OCI-LY1 (cell line): ENCODE results near the gene CASD1.

Experiments
- H2AFZ ChIP-seq: fragments of 200-600 bp; sonication (generic), shearing (Covaris generic); 2 replicates; pipeline ENCODE4 v1.6.0; 2014; ENCODE audit warnings: antibody characterized with exemption, mild to moderate bottlenecking, low read length
- H3F3A ChIP-seq: fragments of 200-600 bp; sonication (generic), shearing (Covaris generic); 2 replicates; pipeline ENCODE4 v1.6.0; 2014; ENCODE audit warnings: mild to moderate bottlenecking, antibody characterized with exemption, low read length, moderate library complexity; ENCODE audit not compliant: insufficient read depth
- H3K27ac ChIP-seq: fragments of 200-600 bp; sonication (generic); 2 replicates; pipeline ENCODE4 v1.5.1; 2014; ENCODE audit warnings: low read length, mixed run types, mild to moderate bottlenecking, low read depth; ENCODE audit not compliant: poor library complexity, severe bottlenecking
- H3K27me3 ChIP-seq: fragments of 200-600 bp; sonication (generic); 2 replicates; pipeline ENCODE4 v1.6.0; 2014; ENCODE audit warnings: antibody characterized with exemption, mild to moderate bottlenecking, low read length, moderate library complexity; ENCODE audit not compliant: insufficient read depth
- H3K36me3 ChIP-seq: fragments of 200-600 bp; sonication (generic); 2 replicates; pipeline ENCODE4 v1.6.1; 2014; ENCODE audit warnings: mild to moderate bottlenecking, antibody characterized with exemption, low read length, moderate library complexity, mixed read lengths; ENCODE audit not compliant: insufficient read depth
- H3K4me1 ChIP-seq: fragments of 200-600 bp; sonication (generic); 2 replicates; pipeline ENCODE4 v1.5.1; 2014; ENCODE audit warnings: mild to moderate bottlenecking, low read length, moderate library complexity; ENCODE audit not compliant: insufficient read depth, severe bottlenecking
- H3K4me2 ChIP-seq: fragments of 200-600 bp; sonication (generic), shearing (Covaris generic); 2 replicates; pipeline ENCODE4 v1.6.1; 2014; ENCODE audit warnings: low read length
- H3K4me3 ChIP-seq: fragments of 200-600 bp; sonication (generic); 2 replicates; pipeline ENCODE4 v1.5.1; 2014; ENCODE audit warnings: low read length, low read depth, mild to moderate bottlenecking, mixed read lengths; ENCODE audit not compliant: poor library complexity, severe bottlenecking
- H3K79me2 ChIP-seq: fragments of 200-600 bp; shearing (Covaris generic); 2 replicates; pipeline ENCODE4 v1.6.1; 2016; ENCODE audit warnings: mixed run types, low read length, mixed read lengths; ENCODE audit not compliant: insufficient read depth
- H3K9ac ChIP-seq: fragments of 200-600 bp; sonication (generic), shearing (Covaris generic); 2 replicates; pipeline ENCODE4 v1.6.1; 2014; ENCODE audit warnings: mild to moderate bottlenecking, low read length, mixed read lengths
- H3K9me2 ChIP-seq: fragments of 200-600 bp; sonication (generic), shearing (Covaris generic); 2 replicates; pipeline ENCODE4 v1.6.1; 2014; ENCODE audit warnings: low read depth, mild to moderate bottlenecking, low read length, mixed read lengths
- H3K9me3 ChIP-seq: fragments of 200-600 bp; shearing (Covaris generic); 2 replicates; pipeline ENCODE4 v1.6.1; 2014; ENCODE audit warnings: low read length, mixed read lengths
- H4K20me1 ChIP-seq: fragments of 200-600 bp; sonication (generic), shearing (Covaris generic); 2 replicates; pipeline ENCODE4 v1.6.0; 2016; ENCODE audit warnings: mild to moderate bottlenecking, low read length; ENCODE audit not compliant: insufficient read depth
- EZH2 ChIP-seq: fragments of 200-600 bp; sonication (generic), shearing (Covaris generic); IDR thresholded peaks from 2 replicates; pipeline ENCODE4 v1.8.0; 2017; ENCODE audit warnings: borderline replicate concordance, mixed run types, mild to moderate bottlenecking, antibody characterized with exemption, low read length, moderate library complexity, mixed read lengths
- TF ChIP-seq, protein P1 (sequence below): fragments of 200-600 bp; sonication (generic), shearing (Covaris generic); IDR thresholded peaks from 2 replicates; pipeline ENCODE4 v1.5.1; 2017; ENCODE audit warnings: mild to moderate bottlenecking, antibody characterized with exemption, low read length, moderate library complexity, mixed read lengths

CASD1 gene

DNA sequence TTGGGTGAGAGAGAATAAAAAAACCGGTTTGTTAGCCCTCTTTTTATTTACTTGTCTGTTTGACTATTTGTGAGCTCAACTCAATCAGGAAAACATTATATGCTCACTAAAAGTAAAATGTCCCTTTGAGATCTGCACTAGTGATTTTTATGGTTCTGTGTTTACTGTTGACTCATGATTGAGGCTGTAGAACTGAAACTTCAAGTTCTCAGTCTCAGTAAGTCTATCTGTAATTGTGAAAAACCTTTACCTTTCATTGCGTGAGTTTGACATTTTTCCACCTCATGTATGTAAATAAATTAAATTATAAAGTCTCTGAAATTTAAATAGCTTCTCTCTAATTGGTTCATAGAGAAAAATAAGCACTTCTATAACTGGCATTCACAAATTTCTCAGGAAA is 17.0 kb upstream of the CASD1 start:
- H3K9ac ChIP-seq = no peak overlapping the region
- H3K36me3 ChIP-seq = no peaks in the 10 kb centered on the region
- H3K4me2 ChIP-seq = no peak overlapping the region
- no peak overlapping the region for H3K4me3 ChIP-seq
- H3K9me2 ChIP-seq = no peaks in the 10 kb centered on the region
- H3K79me2 ChIP-seq = no peaks in the 10 kb centered on the region
- H3K4me1 ChIP-seq = no peaks in the 10 kb centered on the region
- TF ChIP-seq, protein P1, sequence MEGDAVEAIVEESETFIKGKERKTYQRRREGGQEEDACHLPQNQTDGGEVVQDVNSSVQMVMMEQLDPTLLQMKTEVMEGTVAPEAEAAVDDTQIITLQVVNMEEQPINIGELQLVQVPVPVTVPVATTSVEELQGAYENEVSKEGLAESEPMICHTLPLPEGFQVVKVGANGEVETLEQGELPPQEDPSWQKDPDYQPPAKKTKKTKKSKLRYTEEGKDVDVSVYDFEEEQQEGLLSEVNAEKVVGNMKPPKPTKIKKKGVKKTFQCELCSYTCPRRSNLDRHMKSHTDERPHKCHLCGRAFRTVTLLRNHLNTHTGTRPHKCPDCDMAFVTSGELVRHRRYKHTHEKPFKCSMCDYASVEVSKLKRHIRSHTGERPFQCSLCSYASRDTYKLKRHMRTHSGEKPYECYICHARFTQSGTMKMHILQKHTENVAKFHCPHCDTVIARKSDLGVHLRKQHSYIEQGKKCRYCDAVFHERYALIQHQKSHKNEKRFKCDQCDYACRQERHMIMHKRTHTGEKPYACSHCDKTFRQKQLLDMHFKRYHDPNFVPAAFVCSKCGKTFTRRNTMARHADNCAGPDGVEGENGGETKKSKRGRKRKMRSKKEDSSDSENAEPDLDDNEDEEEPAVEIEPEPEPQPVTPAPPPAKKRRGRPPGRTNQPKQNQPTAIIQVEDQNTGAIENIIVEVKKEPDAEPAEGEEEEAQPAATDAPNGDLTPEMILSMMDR = no peak
- TF ChIP-seq EZH2 = no peak
- H3K27me3 ChIP-seq = no peaks in the 10 kb centered on the region
- no peak overlapping the region for H2AFZ ChIP-seq
- no peak overlapping the region for H3K27ac ChIP-seq
- H3K9me3 ChIP-seq = no peaks in the 10 kb centered on the region
- no peaks in the 10 kb centered on the region for H3F3A ChIP-seq
- no peaks in the 10 kb centered on the region for H4K20me1 ChIP-seq

DNA sequence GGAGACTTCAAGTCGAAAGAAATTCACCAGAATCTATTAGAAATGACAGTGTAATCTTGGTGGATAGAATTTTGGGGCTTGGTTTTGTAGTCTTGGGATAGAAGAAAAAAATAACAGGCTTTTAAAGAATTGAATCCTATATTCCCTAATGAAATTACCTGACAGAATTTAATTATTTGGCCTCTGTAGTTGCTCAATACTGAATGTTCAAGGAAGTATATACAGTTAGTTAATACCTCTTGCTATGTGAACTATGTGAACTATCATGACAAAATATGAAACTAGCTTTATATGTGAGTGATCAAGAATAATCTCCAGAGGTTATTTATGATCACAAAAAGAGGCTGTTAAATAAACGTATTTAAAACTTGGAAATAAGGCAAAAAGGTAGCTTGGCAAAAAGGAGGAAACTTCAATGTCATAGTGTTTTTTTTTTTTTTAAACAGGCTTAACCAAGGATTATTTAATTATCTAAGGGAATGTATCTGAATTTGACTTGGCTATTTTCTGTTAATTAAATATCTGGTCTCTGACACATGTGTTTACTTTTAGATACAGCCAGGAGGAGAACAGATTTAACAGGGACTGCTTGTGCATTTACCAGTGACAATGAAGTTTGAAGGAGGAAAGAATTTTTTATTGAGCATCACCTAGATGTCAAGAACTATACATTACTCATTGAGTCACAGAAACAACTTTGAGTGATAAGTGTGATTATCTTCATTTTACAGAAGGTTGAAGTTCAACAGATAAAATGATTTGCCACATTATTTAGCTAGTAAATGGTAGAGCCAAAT is 11.5 kb upstream of the CASD1 start:
- Histone ChIP-seq H3K27me3 (no peaks in the 10 kb centered on the region), H3K4me3 (no peak overlapping the region), H4K20me1 (no peaks in the 10 kb centered on the region), H3K36me3 (no peaks in the 10 kb centered on the region), H2AFZ (no peak overlapping the region), H3F3A (no peaks in the 10 kb centered on the region), H3K27ac (no peak overlapping the region), H3K9me2 (no peaks in the 10 kb centered on the region), H3K4me1 (no peaks in the 10 kb centered on the region), H3K9me3 (no peaks in the 10 kb centered on the region), H3K9ac (no peak overlapping the region), H3K79me2 (no peaks in the 10 kb centered on the region), H3K4me2 (no peak overlapping the region)
- TF ChIP-seq, protein P1 = no peak
- no peak for TF ChIP-seq EZH2

DNA sequence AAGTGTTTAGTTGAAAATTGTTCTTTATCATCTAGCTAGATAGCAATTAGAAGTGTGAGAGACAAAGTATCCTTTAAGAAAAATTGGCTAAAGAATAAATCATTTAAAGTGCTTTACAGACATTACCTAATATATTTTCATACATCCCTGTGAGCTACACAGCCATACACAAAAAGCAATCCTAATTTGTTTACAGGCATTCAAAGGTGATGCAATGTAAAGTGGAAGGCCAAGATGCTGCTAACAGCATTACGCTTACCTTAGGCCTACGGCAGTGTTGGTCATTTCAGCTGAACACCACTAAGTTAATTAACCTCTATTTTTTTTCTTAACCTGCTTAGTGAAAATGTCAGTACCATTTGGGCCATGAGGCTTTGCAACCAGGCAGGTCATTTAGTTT is 10.7 kb upstream of the CASD1 start:
- Histone ChIP-seq H3F3A (no peaks in the 10 kb centered on the region), H2AFZ (no peak overlapping the region), H3K9ac (no peak overlapping the region)

More for the DNA sequence above, 10.7 kb upstream of the CASD1 start:
- Histone ChIP-seq H4K20me1 (no peaks in the 10 kb centered on the region), H3K27me3 (no peaks in the 10 kb centered on the region), H3K4me3 (no peak overlapping the region), H3K4me1 (no peaks in the 10 kb centered on the region), H3K9me2 (no peaks in the 10 kb centered on the region), H3K4me2 (no peak overlapping the region), H3K79me2 (no peaks in the 10 kb centered on the region), H3K9me3 (no peaks in the 10 kb centered on the region), H3K36me3 (no peaks in the 10 kb centered on the region), H3K27ac (no peak overlapping the region)
- TF ChIP-seq EZH2 = no peak
- TF ChIP-seq, protein P1 = no peak
